Stimulated activated CD4-positive, alpha-beta T cell treated with anti-CD3 and anti-CD28 coated beads, Interleukin-12 subunit alpha, Interleukin-12 subunit beta, amount 100 ng/mL, for 4 hours (primary cell): ENCODE measurements around the gene NLRP9.
"Not testable (repeated sequence)": the region's sequence is repeated elsewhere in the genome, so short reads cannot be mapped to it uniquely, and the experiment has no call there.

ENCODE experiments used
- DNase-seq: peaks from one replicate; pipeline ENCODE4 v3.0.0-alpha.2; 2020

Gene NLRP9

GRCh38 chr19:55738302-55738701 is at the start of gene NLRP9:
Gene NLRP9 (minus strand): TSS chr19:55738402. CDS start chr19:55738374, 28 bp downstream.
- DNase-seq: no peak

GRCh38 chr19:55781112-55781511 is 42.9 kb upstream of the NLRP9 start:
- no peak for DNase-seq

GRCh38 chr19:55778331-55778730 is 40.1 kb upstream of the NLRP9 start:
- no peak for DNase-seq

GRCh38 chr19:55777528-55777927 is 39.3 kb upstream of the NLRP9 start:
- DNase-seq: no peak

- DNase-seq: not testable (repeated sequence)
These were observed 31.4 kb upstream of the NLRP9 start for GRCh38 chr19:55769632-55770031.

- not testable (repeated sequence) for DNase-seq
These were observed 30.6 kb upstream of the NLRP9 start, which contains the start of gene RFPL4AL1 for GRCh38 chr19:55768818-55769217. Gene RFPL4AL1 (plus strand): TSS chr19:55769118. CDS start chr19:55771805, 2,687 bp downstream.

- no peak for DNase-seq
These were observed 28.3 kb upstream of the NLRP9 start for GRCh38 chr19:55766466-55766865.

GRCh38 chr19:55758797-55759196 is 20.6 kb upstream of the NLRP9 start, which contains the start of gene RFPL4A:
Gene RFPL4A (plus strand): TSS chr19:55759097. CDS start chr19:55761801, 2,704 bp downstream.
- not testable (repeated sequence) for DNase-seq

GRCh38 chr19:55756808-55757207 is 18.6 kb upstream of the NLRP9 start:
- not testable (repeated sequence) for DNase-seq

GRCh38 chr19:55753401-55753800 is 15.2 kb upstream of the NLRP9 start:
- no peak for DNase-seq

GRCh38 chr19:55750715-55751114 is 12.5 kb upstream of the NLRP9 start:
- DNase-seq: no peak

GRCh38 chr19:55730378-55730777 is 7.8 kb downstream of the NLRP9 start:
- DNase-seq: not testable (repeated sequence)

GRCh38 chr19:55723491-55723890 is 14.7 kb downstream of the NLRP9 start:
- DNase-seq: no peak

GRCh38 chr19:55720801-55721200 is 17.4 kb downstream of the NLRP9 start:
- no peak for DNase-seq

- no peak for DNase-seq
These were observed 17.9 kb downstream of the NLRP9 start for GRCh38 chr19:55720214-55720746.

- not testable (repeated sequence) for DNase-seq
These were observed 20.1 kb downstream of the NLRP9 start for GRCh38 chr19:55717879-55718711.

GRCh38 chr19:55717251-55717650 is 21.0 kb downstream of the NLRP9 start:
- no peak for DNase-seq

GRCh38 chr19:55716531-55716930 is 21.7 kb downstream of the NLRP9 start:
- DNase-seq: no peak

- no peak for DNase-seq
These were observed 25.2 kb downstream of the NLRP9 start for GRCh38 chr19:55712804-55713631.

- DNase-seq: no peak
These were observed 26.5 kb downstream of the NLRP9 start for GRCh38 chr19:55711719-55712118.

GRCh38 chr19:55705972-55706371 is 32.2 kb downstream of the NLRP9 start:
- no peak for DNase-seq

- DNase-seq: no peak
These were observed 33.5 kb downstream of the NLRP9 start for GRCh38 chr19:55704494-55705245.
